ES-I3 (cell line): ENCODE results near the gene CTNNA1.

ENCODE experiments used
- H3K36me3 ChIP-seq: 2 replicates; pipeline ENCODE4 v1.6.1; 2013; ENCODE audit warnings: mild to moderate bottlenecking, low read length, control low read depth, moderate library complexity; ENCODE audit not compliant: insufficient read depth
- H3K4me1 ChIP-seq: 2 replicates; pipeline ENCODE4 v1.6.1; 2013; ENCODE audit warnings: mild to moderate bottlenecking, control low read depth, low read length; ENCODE audit not compliant: insufficient read depth
- H3K9ac ChIP-seq: 2 replicates; pipeline ENCODE4 v1.6.1; 2013; ENCODE audit warnings: low read depth, mild to moderate bottlenecking, low read length, moderate library complexity
- H3K9me3 ChIP-seq: 2 replicates; pipeline ENCODE4 v1.6.1; 2013; ENCODE audit warnings: mild to moderate bottlenecking, low read length, moderate library complexity; ENCODE audit not compliant: control insufficient read depth, insufficient read depth

The CTNNA1 gene

GRCh38 chr5:138875552-138875875 lies 122.3 kb downstream of the CTNNA1 start:
- H3K9me3 ChIP-seq, result no peaks in the 10 kb centered on the region
- peaks cover 34% of the 10 kb centered on the region for H3K4me1 ChIP-seq
- no peaks in the 10 kb centered on the region; the same call in 1 of the 2 replicates for H3K36me3 ChIP-seq
- H3K9ac ChIP-seq, result no peak overlapping the region

- H3K4me1 ChIP-seq, result peaks cover 29% of the 10 kb centered on the region
- no peak overlapping the region for H3K9ac ChIP-seq
- H3K36me3 ChIP-seq, result no peaks in the 10 kb centered on the region; the same call in 1 of the 2 replicates
- H3K9me3 ChIP-seq, result no peaks in the 10 kb centered on the region
Measured at GRCh38 chr5:138875946-138876345, 122.7 kb downstream of the CTNNA1 start.

GRCh38 chr5:138876811-138877210 lies 123.6 kb downstream of the CTNNA1 start:
- H3K36me3 ChIP-seq, result no peaks in the 10 kb centered on the region; the same call in 1 of the 2 replicates
- H3K9me3 ChIP-seq, result no peaks in the 10 kb centered on the region
- no peak overlapping the region for H3K9ac ChIP-seq
- H3K4me1 ChIP-seq, result peaks cover 21% of the 10 kb centered on the region

- H3K4me1 ChIP-seq, result peaks cover 25% of the 10 kb centered on the region
- H3K9me3 ChIP-seq, result no peaks in the 10 kb centered on the region
- no peaks in the 10 kb centered on the region; the same call in 1 of the 2 replicates for H3K36me3 ChIP-seq
- H3K9ac ChIP-seq, result no peak overlapping the region
Measured at GRCh38 chr5:138878437-138879235, 125.4 kb downstream of the CTNNA1 start.

- H3K36me3 ChIP-seq, result peaks cover 9% of the 10 kb centered on the region
- peaks cover 25% of the 10 kb centered on the region for H3K4me1 ChIP-seq
- no peaks in the 10 kb centered on the region; the same call in 1 of the 2 replicates for H3K9me3 ChIP-seq
- H3K9ac ChIP-seq, result no peak overlapping the region
Measured at GRCh38 chr5:138883211-138883610, 130.0 kb downstream of the CTNNA1 start.

- Histone ChIP-seq H3K9ac (no peak overlapping the region), H3K9me3 (peaks cover 2% of the 10 kb centered on the region), H3K36me3 (peaks cover 12% of the 10 kb centered on the region), H3K4me1 (peaks cover 22% of the 10 kb centered on the region)
Measured at GRCh38 chr5:138884094-138884493, 130.9 kb downstream of the CTNNA1 start.

- peaks cover 15% of the 10 kb centered on the region for H3K36me3 ChIP-seq
- peaks cover 4% of the 10 kb centered on the region for H3K9me3 ChIP-seq
- H3K9ac ChIP-seq, result no peak overlapping the region
- H3K4me1 ChIP-seq, result peaks cover 22% of the 10 kb centered on the region
Measured at GRCh38 chr5:138884554-138884953, 131.3 kb downstream of the CTNNA1 start.

GRCh38 chr5:138889994-138890393 lies 136.8 kb downstream of the CTNNA1 start:
- Histone ChIP-seq H3K9me3 (peaks cover 15% of the 10 kb centered on the region), H3K36me3 (peaks cover 24% of the 10 kb centered on the region), H3K4me1 (peaks cover 1% of the 10 kb centered on the region; the same call in 1 of the 2 replicates), H3K9ac (no peak overlapping the region)

GRCh38 chr5:138890644-138891043 lies 137.4 kb downstream of the CTNNA1 start:
- no peaks in the 10 kb centered on the region for H3K4me1 ChIP-seq
- no peak overlapping the region for H3K9ac ChIP-seq
- H3K9me3 ChIP-seq, result peaks cover 15% of the 10 kb centered on the region
- H3K36me3 ChIP-seq, result peaks cover 24% of the 10 kb centered on the region

GRCh38 chr5:138895918-138896317 lies 142.7 kb downstream of the CTNNA1 start:
- Histone ChIP-seq H3K36me3 (peaks cover 2% of the 10 kb centered on the region; the same call in 1 of the 2 replicates), H3K9me3 (0 out of 2 replicates have a peak, but pooled peaks cover under 1% of the 10 kb centered on the region), H3K9ac (no peak overlapping the region), H3K4me1 (no peaks in the 10 kb centered on the region; the same call in 1 of the 2 replicates)

GRCh38 chr5:138898299-138898698 lies 145.1 kb downstream of the CTNNA1 start:
- Histone ChIP-seq H3K9ac (no peak overlapping the region), H3K36me3 (0 out of 2 replicates have a peak, but pooled peaks cover 3% of the 10 kb centered on the region), H3K9me3 (no peaks in the 10 kb centered on the region), H3K4me1 (no peaks in the 10 kb centered on the region; the same call in 1 of the 2 replicates)

GRCh38 chr5:138898742-138899141 lies 145.5 kb downstream of the CTNNA1 start:
- H3K9ac ChIP-seq, result no peak overlapping the region
- H3K36me3 ChIP-seq, result 0 out of 2 replicates have a peak, but pooled peaks cover 3% of the 10 kb centered on the region
- H3K4me1 ChIP-seq, result no peaks in the 10 kb centered on the region; the same call in 1 of the 2 replicates
- H3K9me3 ChIP-seq, result no peaks in the 10 kb centered on the region

GRCh38 chr5:138900281-138900965 lies 147.2 kb downstream of the CTNNA1 start:
- H3K9me3 ChIP-seq, result no peaks in the 10 kb centered on the region
- H3K4me1 ChIP-seq, result no peaks in the 10 kb centered on the region; the same call in 1 of the 2 replicates
- H3K9ac ChIP-seq, result no peak overlapping the region
- peaks cover 12% of the 10 kb centered on the region; the same call in 1 of the 2 replicates for H3K36me3 ChIP-seq

GRCh38 chr5:138901716-138902115 lies 148.5 kb downstream of the CTNNA1 start:
- H3K9me3 ChIP-seq, result no peaks in the 10 kb centered on the region
- H3K36me3 ChIP-seq, result peaks cover 22% of the 10 kb centered on the region
- H3K9ac ChIP-seq, result no peak overlapping the region
- no peaks in the 10 kb centered on the region; the same call in 1 of the 2 replicates for H3K4me1 ChIP-seq
